ENCODE measurements around the gene SMTNL1.
"Not testable (repeated sequence)": the region's sequence is repeated elsewhere in the genome, so short reads cannot be mapped to it uniquely, and the experiment has no call there.

The SMTNL1 gene

DNA sequence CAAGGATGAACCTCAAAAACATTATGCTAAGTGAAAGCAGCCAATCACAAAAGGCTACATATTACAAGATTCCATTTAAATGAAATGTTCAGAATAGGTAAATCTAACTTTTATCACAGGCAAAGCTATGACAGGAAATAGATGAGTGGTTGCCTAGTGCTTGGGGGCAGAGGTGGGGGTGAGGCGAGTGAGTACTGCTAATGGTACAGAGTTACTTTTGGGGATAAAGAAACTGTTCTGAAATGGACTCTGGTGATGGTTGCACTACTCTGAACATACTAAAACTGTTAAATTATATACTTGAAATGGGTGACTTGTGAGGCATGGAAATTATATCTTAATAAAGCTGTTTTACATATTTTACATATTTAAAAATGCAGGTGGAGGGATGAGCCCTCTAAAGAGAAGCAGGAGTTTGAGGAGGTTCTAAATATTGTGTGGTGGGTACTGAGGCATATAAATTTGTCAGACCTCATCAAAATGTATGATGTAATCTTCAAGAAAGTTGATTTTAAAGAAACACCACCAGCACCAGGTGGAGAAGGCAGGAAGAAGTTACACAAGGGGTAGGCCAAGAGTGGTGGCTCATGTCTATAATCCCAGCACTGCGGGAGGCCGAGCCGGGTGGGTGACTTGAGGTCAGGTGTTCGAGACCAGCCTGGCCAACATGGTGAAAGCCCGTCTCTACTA is 25.5 kb upstream of the SMTNL1 start:
- DNase-seq (ENCODE audit: low read depth) = no peak

DNA sequence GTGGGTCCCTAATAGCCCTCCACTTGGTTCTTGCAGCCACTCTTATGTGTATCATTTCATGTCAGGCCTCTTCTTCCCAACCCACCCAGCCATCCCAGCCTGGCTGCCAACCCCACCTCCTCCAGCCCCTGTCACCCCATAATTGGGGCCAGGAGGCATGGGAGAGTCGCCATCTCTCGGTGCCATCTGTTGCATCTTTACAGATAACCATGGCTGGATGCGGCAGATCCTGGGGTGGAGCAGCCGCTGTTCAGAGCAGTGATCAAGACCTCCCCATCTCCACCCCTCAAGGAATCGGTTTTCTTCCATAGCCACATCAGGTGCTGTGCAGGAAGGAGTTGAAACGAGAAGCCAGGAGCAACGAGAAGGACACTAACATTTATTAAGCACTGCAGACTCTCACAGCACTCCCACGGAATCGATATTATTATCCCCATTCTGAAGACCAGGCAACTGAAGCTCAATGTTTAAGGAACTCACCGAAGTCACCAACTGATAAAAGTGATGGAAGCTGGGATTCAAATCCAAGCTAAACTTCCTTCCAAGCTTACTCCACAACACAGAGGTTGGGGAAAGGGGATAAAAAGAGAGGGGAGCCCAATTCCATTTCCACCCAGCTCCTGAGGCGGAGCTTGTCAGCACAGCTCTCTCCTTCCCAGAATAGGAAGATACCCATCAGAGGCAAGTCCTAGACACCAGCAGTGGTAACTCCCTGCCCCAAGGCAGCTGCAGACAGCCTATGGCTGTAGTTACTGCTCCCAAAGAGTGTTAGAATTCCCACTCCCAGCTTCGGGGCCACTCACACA is 24.5 kb upstream of the SMTNL1 start:
- no peak for DNase-seq (ENCODE audit: low read depth)

DNA sequence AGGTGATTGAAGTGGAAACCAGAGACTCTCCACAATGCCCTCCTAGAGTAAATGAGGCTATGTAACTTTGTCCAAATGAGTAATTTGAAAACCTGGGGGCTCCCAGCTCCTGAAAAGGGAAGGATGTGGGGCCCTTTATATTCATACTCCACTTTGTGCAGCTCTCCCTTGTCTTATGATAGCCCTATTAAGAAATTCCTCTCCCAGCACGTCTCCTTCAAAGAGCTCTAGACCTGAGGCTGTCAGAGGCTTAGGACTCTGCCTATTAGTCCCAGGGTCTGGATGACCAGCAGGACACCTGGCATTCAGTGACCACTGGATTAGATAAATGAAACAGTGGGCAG is 24.0 kb upstream of the SMTNL1 start:
- no peak for DNase-seq (ENCODE audit: low read depth)

DNA sequence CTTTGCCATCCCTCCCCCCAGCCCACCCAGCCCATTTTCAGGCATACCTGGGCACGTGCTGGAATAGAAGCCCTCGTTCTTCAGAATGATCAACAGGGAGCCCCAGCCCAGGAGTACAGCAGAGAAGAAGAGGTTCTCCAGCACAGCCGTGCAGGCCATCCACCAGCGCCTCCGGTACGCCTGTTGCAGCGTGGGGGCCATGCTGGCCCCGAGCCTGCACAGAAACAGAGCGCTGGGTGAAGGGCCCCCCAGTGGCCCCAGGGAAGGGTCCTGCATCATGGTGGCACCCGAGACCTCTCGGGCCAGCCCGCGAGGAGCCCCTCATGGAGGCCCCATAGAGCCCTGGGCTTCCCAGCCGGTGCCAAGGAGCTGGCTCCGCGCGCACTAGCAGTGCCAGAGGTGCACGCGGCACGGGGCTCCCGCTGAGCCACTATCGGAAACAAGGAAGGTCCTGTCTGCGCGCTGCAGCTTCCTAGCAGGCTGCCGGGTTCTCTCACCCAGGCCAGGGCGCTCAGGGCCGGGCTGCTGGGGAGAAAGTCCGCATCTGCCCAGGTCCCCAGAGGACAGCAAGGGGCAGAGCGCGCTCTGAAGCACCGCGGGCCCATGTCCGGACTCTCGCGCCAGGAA is 23.4 kb upstream of the SMTNL1 start:
- DNase-seq (ENCODE audit: low read depth) = no peak

DNA sequence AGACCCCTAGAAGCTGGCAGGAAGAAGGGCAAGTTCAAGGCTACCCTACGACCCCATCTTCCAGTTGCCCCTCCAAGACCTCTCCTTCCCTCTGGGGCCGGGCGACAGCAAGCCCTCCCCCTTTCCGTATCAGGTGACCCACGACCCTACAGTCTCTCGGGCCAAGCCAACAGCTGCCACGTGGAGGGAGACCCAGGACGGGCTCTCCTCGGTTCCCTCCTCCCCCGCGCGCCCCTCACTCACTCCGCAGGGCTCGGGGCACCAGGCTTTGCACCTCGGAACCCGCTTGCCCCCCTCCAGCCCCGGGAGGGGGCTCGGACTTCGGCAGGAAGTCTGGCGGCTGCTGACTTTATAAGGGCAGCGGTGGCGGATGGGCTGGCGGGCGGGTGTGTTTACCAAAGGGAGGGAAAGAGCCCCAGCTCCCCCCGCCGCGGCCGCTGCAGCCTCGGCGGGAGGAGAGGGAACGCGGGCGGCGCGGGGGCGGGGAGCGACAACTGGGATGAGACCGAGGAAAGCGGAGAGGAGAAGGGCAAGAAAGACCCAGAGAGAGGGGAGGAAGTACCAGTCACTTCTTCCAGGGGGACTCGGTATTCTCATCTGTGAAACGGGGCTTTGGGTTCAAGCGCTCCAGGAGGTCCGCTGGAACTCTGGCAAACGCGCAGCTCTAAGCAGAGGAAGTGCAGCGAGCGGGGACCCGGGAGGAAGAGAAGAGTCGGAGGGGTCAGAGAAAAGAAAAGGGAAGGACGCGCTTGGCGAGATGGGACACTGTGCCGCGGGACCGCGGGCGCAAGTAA is 22.7 kb upstream of the SMTNL1 start:
- DNase-seq (ENCODE audit: low read depth) = peak; percentile 28

DNA sequence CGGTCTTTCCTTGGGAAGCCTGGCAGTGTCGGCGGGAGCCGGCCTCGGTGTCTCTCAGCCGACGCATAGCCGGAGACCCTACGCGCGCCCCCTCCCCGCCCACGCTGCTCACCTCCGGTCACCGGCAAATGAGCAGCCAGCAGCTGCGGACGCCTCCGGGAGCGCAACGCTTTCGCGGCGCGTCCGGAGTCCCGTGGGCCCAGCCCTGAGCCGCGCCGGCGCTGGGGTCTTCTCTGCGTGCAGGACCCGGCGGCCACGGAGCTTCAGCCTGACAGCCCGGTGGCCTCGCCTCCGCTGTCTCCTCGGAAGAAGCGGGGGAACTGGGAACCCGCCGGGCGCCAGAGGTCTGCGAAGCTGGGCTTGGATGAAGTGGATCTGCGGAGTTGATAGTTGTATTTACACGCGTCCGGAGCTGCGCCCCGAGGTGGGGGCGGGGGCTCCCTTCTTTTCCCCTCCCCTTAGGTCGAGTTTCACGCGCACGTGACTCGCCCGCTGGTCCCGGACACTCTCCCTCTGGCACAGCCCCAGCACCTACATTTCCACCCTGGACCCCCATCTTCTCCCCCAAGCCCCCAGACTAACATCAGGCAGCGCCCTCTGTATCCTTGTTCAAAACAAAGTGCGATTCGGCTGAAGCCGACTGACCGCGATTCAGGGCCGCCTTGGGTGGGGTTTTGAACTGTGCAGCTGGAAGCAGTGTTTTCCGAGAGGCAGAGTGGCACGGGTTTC is 21.9 kb upstream of the SMTNL1 start, which contains the start of gene SLC43A1:
SLC43A1 (minus strand) TSS at position 371 of the 729 bp plus-strand sequence. CDS start 1,591 bp downstream, outside the sequence.
- no peak for DNase-seq (ENCODE audit: low read depth)

DNA sequence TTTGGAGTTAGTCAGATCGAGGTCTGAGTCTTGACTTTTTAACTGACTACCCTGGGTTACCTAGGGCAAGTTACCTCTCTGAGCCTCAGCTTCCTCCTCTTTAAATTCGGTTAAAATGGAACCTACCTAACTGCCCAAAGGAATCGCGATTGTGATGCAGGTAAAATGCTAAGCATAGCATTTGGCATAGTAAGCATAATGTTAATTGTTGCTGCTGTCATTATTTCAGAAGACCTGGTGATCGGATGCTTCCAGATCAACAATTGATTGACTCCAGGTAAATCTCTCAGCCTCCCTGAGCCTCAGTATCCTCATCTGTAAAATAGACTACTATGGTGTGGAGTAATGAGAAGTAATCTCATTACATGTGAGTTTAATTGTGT is 21.3 kb upstream of the SMTNL1 start:
- DNase-seq (ENCODE audit: low read depth) = no peak

DNA sequence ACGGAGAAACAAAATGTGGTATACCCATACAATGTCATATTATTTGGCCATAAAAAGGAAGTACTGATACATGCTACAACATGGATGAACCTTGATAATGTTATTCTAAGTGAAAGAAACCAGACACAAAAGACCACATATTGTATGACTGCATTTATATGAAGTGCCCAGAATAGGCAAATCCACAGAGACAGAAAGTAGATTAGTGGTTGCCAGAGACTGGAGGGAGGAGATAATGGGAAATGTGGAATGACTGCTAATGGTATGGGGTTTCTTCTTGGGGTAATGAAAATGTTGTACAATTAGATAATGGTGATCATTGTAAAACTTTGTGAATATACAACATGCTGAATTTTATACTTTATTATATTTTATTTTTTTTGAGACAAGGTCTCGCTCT is 16.3 kb upstream of the SMTNL1 start:
- DNase-seq (ENCODE audit: low read depth) = no peak

DNA sequence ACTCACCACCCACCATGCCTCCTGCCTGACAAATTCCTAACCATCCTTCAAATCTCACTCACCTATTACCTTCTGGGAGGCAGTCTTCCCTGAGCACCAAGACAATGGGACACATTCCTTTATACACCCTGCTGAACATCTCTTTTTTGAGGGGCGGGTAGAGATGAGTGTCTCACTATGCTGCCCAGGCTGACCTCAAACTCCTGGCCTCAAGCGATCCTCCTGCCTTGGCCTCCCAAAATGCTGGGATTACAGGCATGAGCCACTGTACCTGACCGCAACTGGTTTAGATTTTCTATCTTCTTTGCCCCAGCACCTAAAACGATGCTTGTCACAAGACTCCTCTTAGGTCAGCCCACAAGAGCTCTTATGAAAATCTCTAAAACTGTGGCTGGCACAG is 14.0 kb upstream of the SMTNL1 start:
- no peak for DNase-seq (ENCODE audit: low read depth)

DNA sequence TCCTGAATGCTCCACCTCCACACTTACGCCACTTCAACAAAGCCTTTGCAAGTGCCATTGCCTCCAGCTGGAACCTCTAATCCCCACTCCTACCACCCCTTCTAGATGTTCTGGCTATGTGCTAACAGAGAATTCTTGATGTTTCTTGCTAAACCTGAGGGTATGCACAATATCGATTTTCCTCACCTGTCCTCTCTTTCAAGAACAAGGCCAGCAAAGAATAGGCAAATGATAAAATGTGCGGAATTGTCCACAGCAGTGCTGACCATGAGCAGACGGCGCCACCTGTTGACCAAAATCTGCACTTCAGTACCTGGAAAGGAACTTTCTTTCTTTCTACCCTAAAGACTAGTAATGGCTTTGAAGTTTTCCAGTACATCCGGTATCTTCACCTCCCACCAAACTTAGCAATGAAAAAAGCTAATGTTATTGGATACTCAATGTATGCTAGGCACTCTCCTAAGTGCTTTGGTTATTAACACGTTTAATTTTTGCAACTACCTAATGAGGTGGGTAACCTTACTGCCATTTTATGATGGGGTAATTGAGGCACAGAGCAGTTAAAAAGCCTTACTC is 10.3 kb upstream of the SMTNL1 start:
- DNase-seq (ENCODE audit: low read depth) = peak; percentile 40

DNA sequence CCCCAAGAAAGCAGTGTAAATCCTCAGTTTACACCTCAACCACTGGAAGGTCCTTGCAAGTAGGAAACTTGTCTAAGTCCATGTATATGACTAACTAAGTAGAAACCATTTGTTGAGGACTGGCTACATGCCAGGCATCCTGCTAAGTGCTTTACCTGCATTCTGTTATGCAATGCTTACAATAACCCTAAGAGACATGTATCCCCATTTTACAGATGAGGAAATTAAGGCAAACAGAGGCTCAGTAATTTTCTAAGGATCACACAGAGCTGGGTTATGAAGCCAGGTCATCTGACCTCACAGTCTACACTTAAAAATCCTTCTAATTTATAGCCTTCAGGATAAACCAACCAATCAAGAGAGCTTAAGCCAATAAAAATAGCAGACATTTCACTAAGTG is 8.4 kb upstream of the SMTNL1 start:
- DNase-seq (ENCODE audit: low read depth) = no peak

DNA sequence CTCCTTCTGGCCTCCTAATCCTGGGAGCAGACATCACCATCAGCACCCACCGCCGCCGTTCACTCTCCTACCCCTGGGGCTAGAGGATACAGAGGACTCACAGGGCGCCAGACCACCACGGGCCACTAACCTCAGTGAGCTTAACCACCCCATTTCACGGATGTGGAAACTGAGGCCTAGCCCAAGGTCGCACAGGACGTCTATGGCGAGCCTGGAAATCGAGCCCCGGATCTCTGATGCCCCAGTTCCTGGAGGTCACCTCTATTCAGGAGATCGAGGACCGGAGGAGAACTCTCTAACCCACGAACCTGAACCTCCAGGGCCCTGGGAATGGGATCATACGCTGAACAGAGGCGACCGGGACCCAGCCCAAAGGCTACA is 7.2 kb upstream of the SMTNL1 start:
- DNase-seq (ENCODE audit: low read depth) = no peak

DNA sequence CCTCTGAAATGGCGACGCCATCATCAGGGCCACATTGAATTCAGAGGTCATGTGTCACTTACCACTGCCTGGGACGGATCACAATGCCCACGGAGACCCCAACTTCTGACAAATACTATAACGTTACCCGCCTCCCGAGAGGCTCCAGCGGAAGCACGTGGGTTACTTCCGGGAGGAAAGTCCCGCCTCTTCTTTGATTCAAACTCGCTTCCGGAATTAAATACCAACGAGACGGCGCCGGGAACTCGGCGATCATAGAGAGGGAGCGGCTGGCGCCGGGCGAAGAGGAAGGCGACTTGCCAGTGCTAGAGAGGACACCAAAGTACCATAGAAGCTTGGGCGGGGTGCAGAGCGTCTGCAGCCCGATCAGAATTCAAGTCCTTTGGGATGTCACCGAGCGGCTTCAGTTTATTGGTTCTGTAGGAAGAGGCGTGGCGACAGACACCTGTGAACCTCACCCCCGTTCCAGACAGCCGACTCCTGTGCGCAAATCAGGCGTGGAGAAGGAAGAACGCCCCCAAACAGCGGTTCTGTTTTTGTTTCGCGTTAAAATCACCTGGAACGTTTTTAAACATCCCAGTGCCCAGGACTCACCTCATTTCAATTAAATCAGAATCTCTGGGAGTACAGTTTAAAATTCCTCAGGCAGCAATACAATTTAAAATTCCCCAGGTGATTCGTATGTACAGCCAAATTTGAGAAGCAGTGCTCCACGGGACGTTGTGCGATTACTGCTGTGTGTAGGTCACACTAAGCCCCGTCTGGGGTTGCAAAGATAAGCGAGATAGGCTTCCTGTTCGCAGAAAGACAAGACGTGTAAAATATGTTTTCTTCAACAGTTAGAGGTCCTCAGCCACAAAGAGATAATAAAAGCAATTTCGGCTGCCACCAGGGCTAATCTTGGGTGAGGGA is 6.5 kb upstream of the SMTNL1 start, which contains the start of gene TIMM10:
TIMM10 (minus strand) TSS at position 159 of the 912 bp plus-strand sequence. CDS start 565 bp downstream, outside the sequence.
- DNase-seq (ENCODE audit: low read depth) = peak; percentile 89

DNA sequence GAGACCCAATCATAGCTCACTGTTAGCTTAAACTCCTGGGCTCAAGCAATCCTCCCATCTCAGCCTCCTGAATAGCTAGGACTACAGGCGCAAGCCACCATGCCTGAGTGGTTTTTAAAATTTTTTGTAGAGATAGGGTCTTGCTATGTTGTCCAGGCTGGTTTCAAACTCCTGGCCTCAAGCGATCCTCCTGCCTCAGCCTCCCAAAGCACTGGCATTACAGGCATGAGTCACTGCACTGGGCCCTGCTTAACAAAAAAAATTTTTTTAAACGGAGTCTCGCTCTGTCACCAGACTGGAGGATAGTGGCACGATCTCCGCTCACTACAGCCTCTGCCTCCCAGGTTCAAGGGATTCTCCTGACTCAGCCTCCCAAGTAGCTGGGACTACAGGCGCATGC is 2.9 kb upstream of the SMTNL1 start:
- not testable (repeated sequence) for DNase-seq (ENCODE audit: low read depth)

DNA sequence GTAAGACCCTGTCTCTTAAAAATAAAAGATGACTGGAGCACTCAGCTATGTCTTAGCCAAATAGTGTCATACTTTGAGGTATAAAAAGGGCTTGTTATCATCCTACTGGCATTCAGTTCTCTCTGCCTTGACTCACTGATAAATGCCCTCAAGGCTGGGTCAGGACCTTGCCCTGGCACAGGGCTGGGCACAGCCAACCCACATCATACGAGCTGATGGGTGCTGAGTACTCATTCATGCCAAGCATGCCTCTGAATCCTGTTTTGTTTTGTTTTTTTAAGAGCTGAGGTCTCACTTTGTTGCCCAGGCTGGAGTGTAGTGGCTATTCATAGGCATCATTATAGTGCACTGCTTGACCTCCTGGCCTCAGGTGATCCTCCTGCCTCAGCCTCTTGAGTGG is 1.9 kb downstream of the SMTNL1 start:
- no peak for DNase-seq (ENCODE audit: low read depth)

DNA sequence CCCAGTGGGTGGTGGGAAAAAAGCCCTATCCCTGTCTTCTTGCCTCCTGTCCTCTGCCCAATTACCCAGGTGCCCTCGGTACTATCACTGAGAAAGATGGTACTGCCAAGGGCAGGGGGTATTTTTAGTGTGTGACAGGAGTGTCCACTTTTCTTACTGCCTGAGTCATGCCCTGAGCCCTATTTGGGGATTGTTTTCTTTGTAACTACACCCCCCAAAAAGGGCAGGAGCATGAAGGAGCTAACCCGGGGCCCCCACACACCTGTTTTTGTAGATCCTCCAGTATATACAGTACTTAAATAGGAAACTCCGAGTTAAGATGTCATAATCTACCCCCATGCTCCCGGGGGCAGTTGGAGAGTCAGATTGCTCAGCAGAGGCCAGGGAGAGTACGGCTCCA is 3.8 kb downstream of the SMTNL1 start:
- DNase-seq (ENCODE audit: low read depth) = no peak

DNA sequence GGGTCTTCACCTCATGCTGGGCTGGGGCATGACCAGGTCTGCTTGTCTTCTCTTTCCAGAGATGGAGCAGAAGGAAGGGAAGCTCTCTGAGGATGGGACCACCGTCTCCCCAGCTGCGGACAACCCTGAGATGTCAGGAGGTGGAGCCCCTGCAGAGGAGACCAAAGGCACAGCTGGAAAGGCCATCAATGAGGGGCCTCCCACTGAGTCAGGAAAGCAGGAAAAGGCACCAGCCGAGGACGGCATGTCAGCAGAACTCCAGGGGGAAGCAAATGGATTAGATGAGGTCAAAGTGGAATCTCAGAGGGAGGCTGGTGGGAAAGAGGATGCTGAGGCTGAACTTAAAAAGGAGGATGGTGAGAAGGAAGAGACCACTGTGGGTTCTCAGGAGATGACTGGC is 5.2 kb downstream of the SMTNL1 start:
- DNase-seq (ENCODE audit: low read depth) = no peak

DNA sequence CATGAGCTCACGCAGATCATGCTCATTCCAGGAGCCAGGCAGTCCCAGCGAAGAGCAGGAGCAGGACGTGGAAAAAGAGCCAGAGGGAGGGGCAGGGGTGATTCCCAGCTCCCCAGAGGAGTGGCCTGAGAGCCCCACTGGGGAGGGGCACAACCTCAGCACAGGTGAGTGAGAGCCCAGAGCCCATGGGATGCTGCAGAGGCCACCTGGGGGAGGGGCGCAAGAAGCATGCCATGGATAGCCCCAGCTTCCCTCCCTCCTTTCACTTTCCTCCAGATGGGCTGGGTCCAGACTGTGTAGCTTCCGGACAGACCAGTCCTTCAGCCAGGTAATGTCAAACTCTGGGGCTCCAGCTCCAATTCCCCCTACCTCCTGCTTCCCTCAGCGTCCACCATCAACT is 6.2 kb downstream of the SMTNL1 start:
- no peak for DNase-seq (ENCODE audit: low read depth)

DNA sequence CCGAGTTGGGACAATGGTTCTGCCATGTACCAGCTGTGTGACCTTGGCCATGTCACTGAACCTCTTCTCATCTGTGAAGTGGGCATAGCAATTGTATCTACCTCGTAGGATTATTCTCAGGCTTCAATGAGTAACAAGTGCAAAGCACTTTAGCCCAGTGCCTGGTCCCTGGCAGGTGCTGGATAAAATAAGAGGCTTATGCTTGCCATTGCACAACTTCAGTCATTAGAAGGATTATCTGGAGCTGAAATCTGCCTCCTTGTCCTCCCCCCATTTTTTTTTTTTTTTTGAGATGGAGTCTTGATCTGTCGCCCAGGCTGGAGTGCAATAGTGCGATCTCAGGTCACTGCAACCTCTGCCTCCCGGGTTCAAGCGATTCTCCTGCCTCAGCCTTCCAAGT is 7.2 kb downstream of the SMTNL1 start:
- no peak for DNase-seq (ENCODE audit: low read depth)

DNA sequence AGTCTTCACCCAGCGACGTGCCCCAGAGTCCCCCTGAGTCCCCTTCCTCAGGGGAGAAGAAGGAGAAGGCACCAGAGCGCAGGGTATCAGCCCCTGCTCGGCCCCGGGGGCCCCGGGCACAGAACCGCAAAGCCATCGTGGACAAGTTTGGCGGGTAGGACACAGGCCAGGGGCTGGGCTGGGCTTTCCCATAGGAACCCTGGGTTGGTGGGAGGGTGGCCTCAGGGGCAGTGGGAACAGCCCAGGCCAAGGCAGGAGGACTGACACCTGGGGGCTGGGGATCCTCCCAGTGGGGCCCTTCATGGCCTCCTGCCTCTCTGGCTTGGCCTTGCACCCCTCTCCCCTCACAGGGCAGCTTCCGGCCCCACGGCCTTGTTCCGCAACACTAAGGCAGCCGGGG is 8.5 kb downstream of the SMTNL1 start:
- no peak for DNase-seq (ENCODE audit: low read depth)

Measured in activated T-helper 1 cell treated with Interleukin-2 at 50 U/mL for 16 hours (primary cell).